HEK293 (cell line): ENCODE results near the gene CNOT6L.
A peak's percentile ranks its signal among the peaks of the same experiment; 100 is the strongest.

Source experiments
- BCL11B ChIP-seq: fragments of 450-650 bp; formaldehyde crosslinking; IDR thresholded peaks from 2 replicates; pipeline ENCODE4 v1.5.1; 2016; ENCODE audit warnings: low read depth, missing biosample characterization, missing genetic modification characterization
- EGR2 ChIP-seq: fragments of 450-650 bp; formaldehyde crosslinking; IDR thresholded peaks from 2 replicates; pipeline ENCODE4 v1.5.1; 2016; ENCODE audit warnings: low read depth, missing biosample characterization, missing genetic modification characterization
- GLIS1 ChIP-seq: fragments of 450-650 bp; formaldehyde crosslinking; IDR thresholded peaks from 2 replicates; pipeline ENCODE4 v1.5.1; 2016; ENCODE audit warnings: missing biosample characterization, missing genetic modification characterization
- REST ChIP-seq: fragments of 450-650 bp; formaldehyde crosslinking; IDR thresholded peaks from 2 replicates; pipeline ENCODE4 v1.5.1; 2016; ENCODE audit warnings: missing biosample characterization, missing genetic modification characterization
- SCRT2 ChIP-seq: fragments of 450-650 bp; formaldehyde crosslinking; IDR thresholded peaks from 2 replicates; pipeline ENCODE4 v1.5.1; 2016; ENCODE audit warnings: missing biosample characterization, missing genetic modification characterization
- SP7 ChIP-seq: fragments of 450-650 bp; formaldehyde crosslinking; IDR thresholded peaks from 2 replicates; pipeline ENCODE4 v1.5.1; 2016; ENCODE audit warnings: missing biosample characterization, missing genetic modification characterization
- ZBTB21 ChIP-seq: fragments of 450-650 bp; formaldehyde crosslinking; IDR thresholded peaks from 2 replicates; pipeline ENCODE4 v1.5.1; 2017; ENCODE audit warnings: missing biosample characterization, missing genetic modification characterization
- ZNF16 ChIP-seq: fragments of 450-650 bp; formaldehyde crosslinking; IDR thresholded peaks from 2 replicates; pipeline ENCODE4 v1.5.1; 2016; ENCODE audit warnings: low read depth, missing biosample characterization, missing genetic modification characterization
- ZNF23 ChIP-seq: fragments of 450-650 bp; formaldehyde crosslinking; IDR thresholded peaks from 2 replicates; pipeline ENCODE4 v1.5.1; 2016; ENCODE audit warnings: missing biosample characterization, missing genetic modification characterization, borderline replicate concordance
- ZNF239 ChIP-seq: fragments of 450-650 bp; formaldehyde crosslinking; IDR thresholded peaks from 2 replicates; pipeline ENCODE4 v1.5.1; 2016; ENCODE audit warnings: missing biosample characterization, missing genetic modification characterization
- ZNF280C ChIP-seq: fragments of 450-650 bp; formaldehyde crosslinking; IDR thresholded peaks from 2 replicates; pipeline ENCODE4 v1.5.1; 2016; ENCODE audit warnings: missing biosample characterization, missing genetic modification characterization
- ZNF350 ChIP-seq: fragments of 450-650 bp; formaldehyde crosslinking; IDR thresholded peaks from 2 replicates; pipeline ENCODE4 v1.5.0; 2017; ENCODE audit warnings: missing biosample characterization, mild to moderate bottlenecking, missing genetic modification characterization
- ZNF366 ChIP-seq: fragments of 450-650 bp; formaldehyde crosslinking; conservative IDR thresholded peaks from 2 replicates; pipeline ENCODE4 v1.5.1; 2016; ENCODE audit warnings: missing biosample characterization, missing genetic modification characterization
- ZNF394 ChIP-seq: fragments of 450-650 bp; formaldehyde crosslinking; IDR thresholded peaks from 2 replicates; pipeline ENCODE4 v1.5.1; 2016; ENCODE audit warnings: missing biosample characterization, missing genetic modification characterization, mild to moderate bottlenecking, moderate library complexity, borderline replicate concordance
- ZNF416 ChIP-seq: fragments of 450-650 bp; formaldehyde crosslinking; IDR thresholded peaks from 2 replicates; pipeline ENCODE4 v1.5.1; 2016; ENCODE audit warnings: missing biosample characterization, missing genetic modification characterization
- ZNF426 ChIP-seq: fragments of 450-650 bp; formaldehyde crosslinking; IDR thresholded peaks from 2 replicates; pipeline ENCODE4 v1.5.1; 2017; ENCODE audit warnings: missing biosample characterization, missing genetic modification characterization, mild to moderate bottlenecking, inconsistent platforms, moderate library complexity
- ZNF473 ChIP-seq: fragments of 450-650 bp; formaldehyde crosslinking; IDR thresholded peaks from 2 replicates; pipeline ENCODE4 v1.5.1; 2017; ENCODE audit warnings: missing biosample characterization, missing genetic modification characterization
- ZNF488 ChIP-seq: fragments of 450-650 bp; formaldehyde crosslinking; IDR thresholded peaks from 2 replicates; pipeline ENCODE4 v1.5.1; 2016; ENCODE audit warnings: missing biosample characterization, missing genetic modification characterization
- ZNF544 ChIP-seq: fragments of 450-650 bp; formaldehyde crosslinking; IDR thresholded peaks from 2 replicates; pipeline ENCODE4 v1.5.0; 2017; ENCODE audit warnings: missing biosample characterization, missing genetic modification characterization
- ZNF610 ChIP-seq: fragments of 450-650 bp; formaldehyde crosslinking; IDR thresholded peaks from 2 replicates; pipeline ENCODE4 v1.5.1; 2016; ENCODE audit warnings: missing biosample characterization, missing genetic modification characterization, borderline replicate concordance
- ZNF629 ChIP-seq: fragments of 450-650 bp; formaldehyde crosslinking; IDR thresholded peaks from 2 replicates; pipeline ENCODE4 v1.5.1; 2017; ENCODE audit warnings: missing biosample characterization, missing genetic modification characterization
- ZNF707 ChIP-seq: fragments of 450-650 bp; formaldehyde crosslinking; IDR thresholded peaks from 2 replicates; pipeline ENCODE4 v1.5.1; 2016; ENCODE audit warnings: missing biosample characterization, missing genetic modification characterization
- ZNF837 ChIP-seq: fragments of 450-650 bp; formaldehyde crosslinking; IDR thresholded peaks from 2 replicates; pipeline ENCODE4 v1.5.1; 2016; ENCODE audit warnings: missing biosample characterization, missing genetic modification characterization
- TF ChIP-seq, protein P1 (sequence below): fragments of 450-650 bp; formaldehyde crosslinking; conservative IDR thresholded peaks from 2 replicates; pipeline ENCODE4 v1.5.1; 2016; ENCODE audit warnings: low read depth, missing biosample characterization, missing genetic modification characterization
- TF ChIP-seq, protein P2 (sequence below): fragments of 450-650 bp; formaldehyde crosslinking; IDR thresholded peaks from 2 replicates; pipeline ENCODE4 v1.5.1; 2016; ENCODE audit warnings: missing biosample characterization, missing genetic modification characterization, low read depth

Gene CNOT6L

DNA sequence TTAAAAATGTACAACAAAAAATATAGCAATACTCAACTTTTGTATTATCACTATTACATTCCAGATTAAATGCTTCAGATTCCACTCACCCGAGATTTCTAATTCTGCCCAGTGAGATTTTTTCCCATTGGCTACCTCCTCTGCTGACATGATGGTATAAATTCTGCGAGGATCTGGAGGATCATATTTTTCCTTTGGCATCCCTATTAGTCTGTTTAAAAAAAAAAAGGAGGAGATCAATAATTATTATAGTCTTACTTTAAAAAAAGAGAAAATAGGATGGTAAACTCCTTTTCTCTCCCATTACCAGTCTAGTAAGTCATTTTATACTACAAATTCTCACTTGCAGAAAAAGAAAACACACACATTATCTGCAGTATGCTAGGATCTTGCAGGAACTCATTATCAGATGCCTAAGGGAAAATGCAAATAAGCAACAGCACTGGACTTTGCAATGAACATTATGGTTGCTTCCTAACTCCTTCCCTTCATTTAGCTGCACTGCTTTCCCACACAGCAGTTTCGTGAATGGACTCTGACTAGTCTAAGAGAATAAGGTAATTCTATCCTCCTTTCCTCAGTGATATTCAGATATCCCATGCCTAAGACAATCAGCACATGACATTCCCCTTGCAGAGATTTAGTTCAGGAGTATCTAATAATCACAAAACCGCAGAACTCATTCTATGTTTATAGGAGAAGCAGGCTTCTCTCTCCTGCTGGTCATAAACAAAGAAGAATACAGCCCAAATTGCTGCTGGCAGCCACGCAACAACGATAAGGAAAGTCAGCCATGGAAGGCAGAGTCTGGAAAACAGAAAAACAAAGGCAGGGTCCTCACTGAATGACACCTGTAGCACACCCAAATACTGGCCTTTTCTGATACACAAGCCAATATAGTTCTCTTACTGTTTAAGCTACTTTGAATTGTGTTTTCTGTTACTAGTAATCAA lies 42.7 kb downstream of the CNOT6L start (continued):
- TF ChIP-seq ZNF473 (tag by site-specific recombination) (no peak), ZBTB21 (tag by site-specific recombination) (no peak), GLIS1 (tag by site-specific recombination) (peak; percentile 30; the same call in 1 of the 2 replicates), ZNF488 (tag by site-specific recombination) (no peak), ZNF426 (no peak), ZNF610 (tag by site-specific recombination) (no peak), ZNF707 (tag by site-specific recombination) (no peak), ZNF394 (tag by site-specific recombination) (peak; percentile 42; the same call in 1 of the 2 replicates), ZNF16 (tag by site-specific recombination) (no peak), BCL11B (tag by site-specific recombination) (no peak), EGR2 (tag by site-specific recombination) (no peak), ZNF239 (tag by site-specific recombination) (no peak), ZNF629 (tag by site-specific recombination) (no peak), ZNF350 (tag by site-specific recombination) (no peak), SP7 (tag by site-specific recombination) (peak; percentile 61; the same call in 1 of the 2 replicates), ZNF280C (tag by site-specific recombination) (no peak), REST (no peak), ZNF23 (tag by site-specific recombination) (no peak), ZNF416 (no peak), ZNF366 (tag by site-specific recombination) (no peak), ZNF837 (tag by site-specific recombination) (no peak), SCRT2 (tag by site-specific recombination) (peak; percentile 64), ZNF544 (tag by site-specific recombination) (no peak)
- TF ChIP-seq, protein P1, sequence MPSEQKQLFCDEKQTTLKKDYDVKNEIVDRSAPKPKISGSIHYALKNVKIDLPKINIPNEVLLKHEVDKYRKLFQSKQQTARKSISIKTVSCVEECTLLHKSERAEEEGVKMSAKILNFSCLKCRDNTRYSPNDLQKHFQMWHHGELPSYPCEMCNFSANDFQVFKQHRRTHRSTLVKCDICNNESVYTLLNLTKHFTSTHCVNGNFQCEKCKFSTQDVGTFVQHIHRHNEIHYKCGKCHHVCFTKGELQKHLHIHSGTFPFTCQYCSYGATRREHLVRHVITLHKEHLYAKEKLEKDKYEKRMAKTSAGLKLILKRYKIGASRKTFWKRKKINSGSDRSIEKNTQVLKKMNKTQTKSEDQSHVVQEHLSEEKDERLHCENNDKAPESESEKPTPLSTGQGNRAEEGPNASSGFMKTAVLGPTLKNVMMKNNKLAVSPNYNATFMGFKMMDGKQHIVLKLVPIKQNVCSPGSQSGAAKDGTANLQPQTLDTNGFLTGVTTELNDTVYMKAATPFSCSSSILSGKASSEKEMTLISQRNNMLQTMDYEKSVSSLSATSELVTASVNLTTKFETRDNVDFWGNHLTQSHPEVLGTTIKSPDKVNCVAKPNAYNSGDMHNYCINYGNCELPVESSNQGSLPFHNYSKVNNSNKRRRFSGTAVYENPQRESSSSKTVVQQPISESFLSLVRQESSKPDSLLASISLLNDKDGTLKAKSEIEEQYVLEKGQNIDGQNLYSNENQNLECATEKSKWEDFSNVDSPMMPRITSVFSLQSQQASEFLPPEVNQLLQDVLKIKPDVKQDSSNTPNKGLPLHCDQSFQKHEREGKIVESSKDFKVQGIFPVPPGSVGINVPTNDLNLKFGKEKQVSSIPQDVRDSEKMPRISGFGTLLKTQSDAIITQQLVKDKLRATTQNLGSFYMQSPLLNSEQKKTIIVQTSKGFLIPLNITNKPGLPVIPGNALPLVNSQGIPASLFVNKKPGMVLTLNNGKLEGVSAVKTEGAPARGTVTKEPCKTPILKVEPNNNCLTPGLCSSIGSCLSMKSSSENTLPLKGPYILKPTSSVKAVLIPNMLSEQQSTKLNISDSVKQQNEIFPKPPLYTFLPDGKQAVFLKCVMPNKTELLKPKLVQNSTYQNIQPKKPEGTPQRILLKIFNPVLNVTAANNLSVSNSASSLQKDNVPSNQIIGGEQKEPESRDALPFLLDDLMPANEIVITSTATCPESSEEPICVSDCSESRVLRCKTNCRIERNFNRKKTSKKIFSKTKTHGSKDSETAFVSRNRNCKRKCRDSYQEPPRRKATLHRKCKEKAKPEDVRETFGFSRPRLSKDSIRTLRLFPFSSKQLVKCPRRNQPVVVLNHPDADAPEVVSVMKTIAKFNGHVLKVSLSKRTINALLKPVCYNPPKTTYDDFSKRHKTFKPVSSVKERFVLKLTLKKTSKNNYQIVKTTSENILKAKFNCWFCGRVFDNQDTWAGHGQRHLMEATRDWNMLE (tag by site-specific recombination), result no peak
- TF ChIP-seq, protein P2, sequence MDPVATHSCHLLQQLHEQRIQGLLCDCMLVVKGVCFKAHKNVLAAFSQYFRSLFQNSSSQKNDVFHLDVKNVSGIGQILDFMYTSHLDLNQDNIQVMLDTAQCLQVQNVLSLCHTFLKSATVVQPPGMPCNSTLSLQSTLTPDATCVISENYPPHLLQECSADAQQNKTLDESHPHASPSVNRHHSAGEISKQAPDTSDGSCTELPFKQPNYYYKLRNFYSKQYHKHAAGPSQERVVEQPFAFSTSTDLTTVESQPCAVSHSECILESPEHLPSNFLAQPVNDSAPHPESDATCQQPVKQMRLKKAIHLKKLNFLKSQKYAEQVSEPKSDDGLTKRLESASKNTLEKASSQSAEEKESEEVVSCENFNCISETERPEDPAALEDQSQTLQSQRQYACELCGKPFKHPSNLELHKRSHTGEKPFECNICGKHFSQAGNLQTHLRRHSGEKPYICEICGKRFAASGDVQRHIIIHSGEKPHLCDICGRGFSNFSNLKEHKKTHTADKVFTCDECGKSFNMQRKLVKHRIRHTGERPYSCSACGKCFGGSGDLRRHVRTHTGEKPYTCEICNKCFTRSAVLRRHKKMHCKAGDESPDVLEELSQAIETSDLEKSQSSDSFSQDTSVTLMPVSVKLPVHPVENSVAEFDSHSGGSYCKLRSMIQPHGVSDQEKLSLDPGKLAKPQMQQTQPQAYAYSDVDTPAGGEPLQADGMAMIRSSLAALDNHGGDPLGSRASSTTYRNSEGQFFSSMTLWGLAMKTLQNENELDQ (tag by site-specific recombination), result no peak
